T-helper 2 cell treated with Interferon-gamma antibody and Interleukin-4, amounts not matched to agents 5 μg/mL and 100 μg/mL, for 36 hours (primary cell): ENCODE measurements around the gene ANXA3.

ENCODE experiments used
- DNase-seq: peaks from one replicate; pipeline ENCODE4 v3.0.0; 2021; ENCODE audit warnings: low spot score
- H3K27ac Mint-ChIP-seq: one replicate; pipeline ENCODE4 v1.8.0; 2021; ENCODE audit warnings: mild to moderate bottlenecking, mixed read lengths
- H3K27me3 Mint-ChIP-seq: one replicate; pipeline ENCODE4 v1.8.0; 2021; ENCODE audit warnings: low read depth, mixed read lengths
- H3K36me3 Mint-ChIP-seq: one replicate; pipeline ENCODE4 v1.8.0; 2021; ENCODE audit warnings: low read depth, mixed read lengths
- H3K4me1 Mint-ChIP-seq: one replicate; pipeline ENCODE4 v1.8.0; 2021; ENCODE audit warnings: low read depth, mixed read lengths
- H3K4me3 Mint-ChIP-seq: one replicate; pipeline ENCODE4 v1.8.0; 2022; ENCODE audit warnings: mild to moderate bottlenecking, moderate library complexity, mixed read lengths
- H3K9me3 Mint-ChIP-seq: one replicate; pipeline ENCODE4 v1.8.0; 2021; ENCODE audit warnings: mixed read lengths

Gene ANXA3

GRCh38 chr4:78552389-78553042 lies 946 bp downstream of the ANXA3 start:
- H3K27ac Mint-ChIP-seq, result no peak overlapping the region
- H3K27me3 Mint-ChIP-seq, result peaks cover 37% of the 10 kb centered on the region
- DNase-seq, result no peak
- peak overlapping the region; percentile 42 for H3K4me3 Mint-ChIP-seq
- peaks cover 9% of the 10 kb centered on the region for H3K4me1 Mint-ChIP-seq
- H3K9me3 Mint-ChIP-seq, result no peaks in the 10 kb centered on the region
- no peaks in the 10 kb centered on the region for H3K36me3 Mint-ChIP-seq

- Mint-ChIP-seq H3K9me3 (no peaks in the 10 kb centered on the region), H3K4me3 (no peak overlapping the region), H3K4me1 (peaks cover 9% of the 10 kb centered on the region), H3K27ac (no peak overlapping the region), H3K36me3 (no peaks in the 10 kb centered on the region), H3K27me3 (peaks cover 38% of the 10 kb centered on the region)
- DNase-seq, result no peak
Observed at GRCh38 chr4:78553043-78553396, 1.4 kb downstream of the ANXA3 start.

GRCh38 chr4:78553529-78554060 lies 2.0 kb downstream of the ANXA3 start:
- H3K27ac Mint-ChIP-seq, result no peak overlapping the region
- no peaks in the 10 kb centered on the region for H3K9me3 Mint-ChIP-seq
- no peak overlapping the region for H3K4me3 Mint-ChIP-seq
- H3K36me3 Mint-ChIP-seq, result no peaks in the 10 kb centered on the region
- H3K4me1 Mint-ChIP-seq, result peaks cover 9% of the 10 kb centered on the region
- H3K27me3 Mint-ChIP-seq, result peaks cover 42% of the 10 kb centered on the region
- no peak for DNase-seq

- Mint-ChIP-seq H3K27ac (no peak overlapping the region), H3K27me3 (peaks cover 21% of the 10 kb centered on the region), H3K36me3 (no peaks in the 10 kb centered on the region), H3K4me3 (no peak overlapping the region), H3K4me1 (peaks cover 5% of the 10 kb centered on the region), H3K9me3 (no peaks in the 10 kb centered on the region)
- no peak for DNase-seq
Observed at GRCh38 chr4:78556665-78557064, 5.1 kb downstream of the ANXA3 start.

GRCh38 chr4:78557841-78558240 lies 6.3 kb downstream of the ANXA3 start:
- Mint-ChIP-seq H3K36me3 (no peaks in the 10 kb centered on the region), H3K9me3 (no peaks in the 10 kb centered on the region), H3K4me3 (no peak overlapping the region), H3K27ac (no peak overlapping the region), H3K4me1 (no peaks in the 10 kb centered on the region), H3K27me3 (peaks cover 23% of the 10 kb centered on the region)
- no peak for DNase-seq

GRCh38 chr4:78558410-78558809 lies 6.8 kb downstream of the ANXA3 start:
- H3K4me3 Mint-ChIP-seq, result no peak overlapping the region
- H3K4me1 Mint-ChIP-seq, result no peaks in the 10 kb centered on the region
- no peaks in the 10 kb centered on the region for H3K9me3 Mint-ChIP-seq
- H3K36me3 Mint-ChIP-seq, result no peaks in the 10 kb centered on the region
- no peak overlapping the region for H3K27ac Mint-ChIP-seq
- peaks cover 23% of the 10 kb centered on the region for H3K27me3 Mint-ChIP-seq
- no peak for DNase-seq

- DNase-seq, result no peak
- Mint-ChIP-seq H3K4me1 (no peaks in the 10 kb centered on the region), H3K4me3 (no peak overlapping the region), H3K27me3 (peaks cover 16% of the 10 kb centered on the region), H3K36me3 (no peaks in the 10 kb centered on the region), H3K9me3 (no peaks in the 10 kb centered on the region), H3K27ac (no peak overlapping the region)
Observed at GRCh38 chr4:78560296-78560963, 8.9 kb downstream of the ANXA3 start.

- no peak for DNase-seq
- Mint-ChIP-seq H3K4me3 (no peak overlapping the region), H3K36me3 (no peaks in the 10 kb centered on the region), H3K4me1 (no peaks in the 10 kb centered on the region), H3K9me3 (no peaks in the 10 kb centered on the region), H3K27ac (no peak overlapping the region), H3K27me3 (peaks cover 13% of the 10 kb centered on the region)
Observed at GRCh38 chr4:78561677-78562076, 10.1 kb downstream of the ANXA3 start.

- DNase-seq, result no peak
- Mint-ChIP-seq H3K4me3 (no peak overlapping the region), H3K36me3 (no peaks in the 10 kb centered on the region), H3K27ac (no peak overlapping the region), H3K27me3 (peaks cover 13% of the 10 kb centered on the region), H3K9me3 (no peaks in the 10 kb centered on the region), H3K4me1 (no peaks in the 10 kb centered on the region)
Observed at GRCh38 chr4:78562687-78563086, 11.1 kb downstream of the ANXA3 start.

GRCh38 chr4:78565971-78566372 lies 14.4 kb downstream of the ANXA3 start:
- DNase-seq, result no peak
- Mint-ChIP-seq H3K4me1 (no peaks in the 10 kb centered on the region), H3K9me3 (no peaks in the 10 kb centered on the region), H3K36me3 (no peaks in the 10 kb centered on the region), H3K4me3 (no peak overlapping the region), H3K27me3 (peaks cover 9% of the 10 kb centered on the region), H3K27ac (no peak overlapping the region)

- peaks cover 16% of the 10 kb centered on the region for H3K27me3 Mint-ChIP-seq
- H3K27ac Mint-ChIP-seq, result no peak overlapping the region
- no peaks in the 10 kb centered on the region for H3K4me1 Mint-ChIP-seq
- no peaks in the 10 kb centered on the region for H3K36me3 Mint-ChIP-seq
- DNase-seq, result no peak
- no peak overlapping the region for H3K4me3 Mint-ChIP-seq
- no peaks in the 10 kb centered on the region for H3K9me3 Mint-ChIP-seq
Observed at GRCh38 chr4:78566834-78567499, 15.4 kb downstream of the ANXA3 start.

GRCh38 chr4:78567500-78568060 lies 16.0 kb downstream of the ANXA3 start:
- H3K9me3 Mint-ChIP-seq, result no peaks in the 10 kb centered on the region
- no peak overlapping the region for H3K27ac Mint-ChIP-seq
- DNase-seq, result no peak
- no peak overlapping the region for H3K4me3 Mint-ChIP-seq
- H3K4me1 Mint-ChIP-seq, result no peaks in the 10 kb centered on the region
- H3K36me3 Mint-ChIP-seq, result no peaks in the 10 kb centered on the region
- H3K27me3 Mint-ChIP-seq, result peaks cover 16% of the 10 kb centered on the region

- no peaks in the 10 kb centered on the region for H3K4me1 Mint-ChIP-seq
- no peaks in the 10 kb centered on the region for H3K9me3 Mint-ChIP-seq
- H3K4me3 Mint-ChIP-seq, result no peak overlapping the region
- DNase-seq, result no peak
- H3K27me3 Mint-ChIP-seq, result peaks cover 14% of the 10 kb centered on the region
- no peaks in the 10 kb centered on the region for H3K36me3 Mint-ChIP-seq
- H3K27ac Mint-ChIP-seq, result no peak overlapping the region
Observed at GRCh38 chr4:78568640-78569305, 17.2 kb downstream of the ANXA3 start.
